ENCODE results near the gene SPON1. TPM values are rescaled to one million over a fixed set of nuclear protein-coding genes. Genes with fewer than 3 reads are reported as not detected.
"Not testable (repeated sequence)": the region's sequence is repeated elsewhere in the genome, so short reads cannot be mapped to it uniquely, and the experiment has no call there.

Gene SPON1
- total and polyA plus RNA-seq, 8 donors: 9.3 to 122 (median 26.9) TPM

GRCh38 chr11:13921545-13921944, 41.0 kb upstream of the SPON1 start:
- TF ChIP-seq POLR2AphosphoS5 (IDR thresholded peaks at IDR 0.05) (no peak), CTCF (IDR thresholded peaks at IDR 0.05) (no peak), EP300 (IDR thresholded peaks at IDR 0.05) (no peak), POLR2A (IDR thresholded peaks at IDR 0.05) (no peak)
- WGBS, 5 donors: 78 to 83% (median 79%) methylated on average over 8 of the region's 8 CpGs

GRCh38 chr11:13923182-13923581, 39.3 kb upstream of the SPON1 start:
- Histone ChIP-seq H3K4me3 (no peak overlapping the region), H3K27me3 (no peaks in the 10 kb centered on the region), H3K27ac (peak overlapping the region in 1 of 5 donors; percentile 2), H3K9me3 (no peaks in the 10 kb centered on the region), H3K36me3 (no peaks in the 10 kb centered on the region), H3K4me1 (no peaks in the 10 kb centered on the region)
- intact Hi-C loops (cut with DNase I; ENCODE audit: low total_unique reads): no loop called here
- DNase-seq: no peak
- WGBS, 5 donors: 50 to 70% (median 63%) methylated on average over 1 of the region's 1 CpG
- TF ChIP-seq EP300 (IDR thresholded peaks at IDR 0.05): no peak
- TF ChIP-seq POLR2AphosphoS5 (IDR thresholded peaks at IDR 0.05): no peak
- no peak for TF ChIP-seq CTCF (IDR thresholded peaks at IDR 0.05)
- TF ChIP-seq POLR2A (IDR thresholded peaks at IDR 0.05): no peak

More at GRCh38 chr11:13921545-13921944, 41.0 kb upstream of the SPON1 start:
- Histone ChIP-seq H3K36me3 (no peaks in the 10 kb centered on the region), H3K9me3 (no peaks in the 10 kb centered on the region), H3K4me3 (no peak overlapping the region), H3K27ac (no peak overlapping the region), H3K27me3 (no peaks in the 10 kb centered on the region), H3K4me1 (no peaks in the 10 kb centered on the region)
- DNase-seq: no peak
- intact Hi-C loops (cut with DNase I; ENCODE audit: low total_unique reads): no loop called here

GRCh38 chr11:13923716-13924650, 38.5 kb upstream of the SPON1 start:
- Histone ChIP-seq H3K4me3 (no peak overlapping the region), H3K4me1 (peaks cover 0 to 6% (median 1%) of the 10 kb centered on the region in 4 donors), H3K27ac (peak overlapping the region in 1 of 5 donors; percentile 2), H3K27me3 (no peaks in the 10 kb centered on the region), H3K36me3 (no peaks in the 10 kb centered on the region), H3K9me3 (no peaks in the 10 kb centered on the region)
- peak in 1 of 2 donors; percentile 23 for DNase-seq
- WGBS, 5 donors: 54 to 66% (median 61%) methylated on average over 8 of the region's 8 CpGs
- TF ChIP-seq EP300 (IDR thresholded peaks at IDR 0.05) (no peak), CTCF (IDR thresholded peaks at IDR 0.05) (no peak), POLR2A (IDR thresholded peaks at IDR 0.05) (no peak)
- intact Hi-C loops (cut with DNase I; ENCODE audit: low total_unique reads): no loop called here

- H3K4me3 ChIP-seq: no peak overlapping the region
- 89 to 97% (median 92%) methylated on average over 2 of the region's 2 CpGs for WGBS, 5 donors
- intact Hi-C loops (cut with DNase I; ENCODE audit: low total_unique reads): no loop called here
- H3K9me3 ChIP-seq: no peaks in the 10 kb centered on the region
- H3K27ac ChIP-seq: no peak overlapping the region
- no peaks in the 10 kb centered on the region for H3K36me3 ChIP-seq
- no peaks in the 10 kb centered on the region for H3K27me3 ChIP-seq
- H3K4me1 ChIP-seq: peaks cover 0 to 12% (median 8%) of the 10 kb centered on the region in 4 donors
- no peak for DNase-seq
- TF ChIP-seq POLR2AphosphoS5 (IDR thresholded peaks at IDR 0.05) (no peak), EP300 (IDR thresholded peaks at IDR 0.05) (no peak), CTCF (IDR thresholded peaks at IDR 0.05) (no peak), POLR2A (IDR thresholded peaks at IDR 0.05) (no peak)
Observed at GRCh38 chr11:13924801-13925327, 37.7 kb upstream of the SPON1 start.

- intact Hi-C loops (cut with DNase I; ENCODE audit: low total_unique reads); DNase-seq; H3K27ac ChIP-seq; H3K27me3 ChIP-seq; H3K36me3 ChIP-seq; H3K9me3 ChIP-seq; H3K4me3 ChIP-seq: not testable (repeated sequence)
- H3K4me1 ChIP-seq: peaks cover 0 to 14% (median 8%) of the 10 kb centered on the region in 4 donors
- 89 to 97% (median 95%) methylated on average over 5 of the region's 5 CpGs for WGBS, 5 donors
Observed at GRCh38 chr11:13926366-13926765, 36.2 kb upstream of the SPON1 start.
